ENCODE measurements around the gene ARHGEF16.

Gene ARHGEF16

GRCh38 chr1:3504151-3504821, 49.8 kb downstream of the ARHGEF16 start:
- no peak for DNase-seq

- DNase-seq = no peak
These were observed 50.3 kb downstream of the ARHGEF16 start for GRCh38 chr1:3504822-3505153.

DNA sequence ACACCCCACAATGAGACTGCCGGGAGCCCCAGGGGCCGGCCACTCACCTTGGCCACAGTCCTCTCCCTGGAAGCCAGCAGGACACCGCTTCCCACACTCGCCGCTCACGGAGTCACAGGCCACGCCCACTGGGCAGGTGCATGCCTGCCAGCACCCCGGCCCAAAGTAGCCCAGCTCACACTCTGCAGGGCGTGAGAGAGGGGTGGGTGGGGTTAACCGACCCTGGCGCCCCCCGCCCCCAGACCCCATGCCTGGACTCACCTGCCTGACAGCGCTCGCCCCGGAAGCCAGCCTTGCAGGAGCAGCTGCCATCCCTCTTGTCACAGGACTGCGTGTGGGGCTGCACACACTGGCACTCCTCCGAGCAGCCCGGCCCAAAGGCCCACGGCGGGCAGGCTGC, 50.7 kb downstream of the ARHGEF16 start:
- DNase-seq = no peak

GRCh38 chr1:3506041-3506440, 51.6 kb downstream of the ARHGEF16 start:
- DNase-seq = no peak

GRCh38 chr1:3506943-3507342, 52.5 kb downstream of the ARHGEF16 start:
- DNase-seq = no peak

DNA sequence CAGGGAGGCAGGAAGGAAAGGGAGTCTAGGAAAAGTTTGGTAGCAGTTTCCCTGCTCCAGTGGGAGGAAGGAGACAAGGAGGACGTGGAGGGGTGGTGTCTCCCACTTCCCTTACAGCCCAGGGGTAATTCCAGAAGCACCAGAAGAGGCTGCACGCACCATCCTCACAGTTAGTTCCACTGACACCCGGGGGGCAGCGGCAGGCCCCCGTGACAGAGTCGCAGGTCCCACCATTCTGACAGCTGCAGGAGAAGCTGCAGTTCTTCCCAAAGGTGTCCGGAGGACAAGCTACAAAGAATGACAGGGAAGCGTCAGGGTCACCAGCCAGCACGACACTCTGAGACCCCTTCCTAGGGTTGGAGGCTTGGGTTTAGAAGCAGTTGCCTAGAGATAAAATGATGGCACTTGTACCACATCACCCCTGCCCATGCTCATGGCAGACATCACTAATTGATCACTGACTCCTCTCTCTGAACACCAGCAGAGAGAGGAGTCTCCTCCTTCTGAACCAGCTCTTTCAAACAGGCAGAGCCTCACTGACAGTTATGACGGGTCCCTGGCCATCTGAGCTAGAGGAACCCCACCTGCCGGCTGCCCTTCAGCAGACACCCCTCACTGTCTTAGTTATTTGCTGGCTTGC, 53.3 kb downstream of the ARHGEF16 start:
- no peak for DNase-seq

DNA sequence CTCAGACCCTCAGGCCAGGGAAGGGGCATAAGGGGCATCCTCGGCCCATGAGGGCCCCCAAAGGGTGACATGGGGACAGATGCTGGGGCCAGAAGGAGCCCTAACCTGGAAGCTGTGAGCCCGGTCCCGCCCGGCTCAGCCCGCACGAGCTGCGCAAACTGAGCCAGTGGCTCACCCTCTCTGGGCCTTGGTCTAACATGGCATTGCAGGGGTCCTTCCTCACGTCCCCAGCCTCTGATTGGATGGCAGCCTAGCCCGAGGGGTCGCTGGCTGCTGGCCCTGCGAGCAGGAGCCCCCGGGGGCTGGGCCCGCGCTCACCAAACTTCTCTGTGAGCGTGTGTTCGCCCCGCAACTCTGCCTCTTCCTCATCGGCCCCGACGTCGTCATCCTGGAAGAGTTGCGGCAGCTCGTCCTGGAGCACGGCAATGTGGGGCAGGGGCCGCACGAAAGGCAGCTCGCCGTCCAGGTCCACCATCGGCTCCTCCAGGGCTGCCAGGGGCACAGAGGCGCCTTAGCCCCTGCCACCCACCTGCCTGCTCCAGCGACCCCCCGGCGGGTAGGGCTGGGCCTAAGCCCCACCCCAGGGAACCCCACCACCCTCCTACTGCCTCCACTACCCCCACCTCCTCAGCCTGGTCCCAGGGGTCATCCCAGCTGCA, 54.4 kb downstream of the ARHGEF16 start:
- no peak for DNase-seq

DNA sequence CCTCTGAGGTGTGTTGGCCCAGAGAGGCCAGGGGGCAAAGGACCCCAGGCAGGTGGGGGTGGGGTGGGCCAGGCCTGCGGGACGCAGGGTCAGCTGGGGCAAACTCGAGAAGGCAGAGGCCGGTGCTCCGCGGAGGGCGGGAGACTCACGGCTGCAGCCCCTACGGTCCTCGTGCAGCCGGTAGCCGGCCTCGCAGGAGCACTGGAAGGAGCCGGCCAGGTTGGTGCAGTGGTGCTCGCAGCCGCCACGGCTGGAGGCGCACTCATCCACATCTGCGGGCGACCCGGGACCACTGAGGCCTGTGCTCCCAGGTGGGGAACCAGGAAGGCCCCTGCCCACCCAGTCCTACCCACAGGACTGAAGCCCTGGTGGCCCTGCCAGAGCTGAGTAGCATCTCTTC, 55.3 kb downstream of the ARHGEF16 start:
- no peak for DNase-seq

DNA sequence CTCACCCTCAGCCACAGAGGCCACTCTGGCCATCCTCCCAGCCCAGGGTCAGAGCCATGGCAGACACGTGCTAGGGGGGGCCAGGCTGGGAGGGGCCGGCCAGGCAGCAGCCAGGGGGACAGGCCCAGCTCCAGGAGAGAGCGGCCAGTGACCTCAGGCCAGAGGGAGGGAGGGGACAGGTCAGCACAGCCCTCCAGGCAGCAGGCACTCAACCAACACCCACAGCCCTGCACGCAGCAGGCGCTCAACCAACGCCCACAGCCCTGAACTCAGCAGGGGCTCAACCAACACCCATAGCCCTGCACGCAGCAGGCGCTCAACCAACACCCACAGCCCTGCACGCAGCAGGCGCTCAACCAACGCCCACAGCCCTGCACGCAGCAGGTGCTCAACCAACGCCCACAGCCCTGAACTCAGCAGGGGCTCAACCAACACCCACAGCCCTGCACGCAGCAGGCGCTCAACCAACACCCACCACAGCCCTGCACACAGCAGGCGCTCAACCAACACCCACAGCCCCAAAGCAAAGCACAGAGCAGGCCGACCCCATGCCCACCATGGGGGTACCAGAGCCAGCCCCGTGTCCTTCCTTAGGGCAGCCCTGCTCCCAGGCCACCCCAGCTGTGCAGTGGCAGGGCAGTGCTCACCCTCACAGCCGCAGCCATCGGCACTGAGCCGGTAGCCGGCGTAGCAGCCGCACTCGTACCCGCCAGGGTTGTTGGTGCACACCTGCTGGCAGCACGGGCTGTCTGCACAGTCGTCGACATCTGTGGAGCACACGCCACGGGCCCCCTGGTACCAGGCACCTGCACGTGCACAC, 55.9 kb downstream of the ARHGEF16 start:
- no peak for DNase-seq

DNA sequence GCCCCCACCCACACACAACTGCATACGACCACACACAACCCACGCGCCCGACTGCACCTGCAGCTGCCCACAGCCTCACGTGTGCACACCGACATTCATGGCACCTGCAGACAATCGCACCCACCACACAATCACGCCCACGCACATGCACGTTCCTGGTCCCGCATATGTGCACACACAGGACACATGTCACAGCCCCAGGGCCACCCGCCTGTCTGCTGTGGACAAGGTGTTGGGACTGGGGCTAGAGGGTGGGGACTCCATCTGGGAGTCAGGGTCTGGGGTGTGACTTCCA, 56.4 kb downstream of the ARHGEF16 start:
- DNase-seq = no peak

DNA sequence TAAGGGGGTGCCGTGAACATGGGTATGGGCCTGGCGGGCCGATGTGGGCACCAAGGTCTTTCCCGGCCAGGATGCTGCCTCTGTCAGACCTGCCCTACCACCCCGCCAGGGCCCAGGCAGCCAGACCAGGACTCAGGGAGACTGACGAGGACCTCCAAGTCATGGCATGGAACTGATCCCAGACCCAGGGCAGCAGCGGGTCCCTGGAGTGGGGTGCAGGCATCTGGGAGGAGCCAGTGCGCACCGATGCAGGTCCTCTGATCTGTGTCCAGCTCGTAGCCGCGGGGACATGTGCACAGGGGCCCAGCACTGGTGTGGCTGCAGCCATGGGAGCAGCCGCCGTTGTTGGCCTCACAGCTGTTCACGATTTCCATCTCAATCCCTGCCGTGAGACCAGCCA, 56.8 kb downstream of the ARHGEF16 start:
- DNase-seq = no peak

DNA sequence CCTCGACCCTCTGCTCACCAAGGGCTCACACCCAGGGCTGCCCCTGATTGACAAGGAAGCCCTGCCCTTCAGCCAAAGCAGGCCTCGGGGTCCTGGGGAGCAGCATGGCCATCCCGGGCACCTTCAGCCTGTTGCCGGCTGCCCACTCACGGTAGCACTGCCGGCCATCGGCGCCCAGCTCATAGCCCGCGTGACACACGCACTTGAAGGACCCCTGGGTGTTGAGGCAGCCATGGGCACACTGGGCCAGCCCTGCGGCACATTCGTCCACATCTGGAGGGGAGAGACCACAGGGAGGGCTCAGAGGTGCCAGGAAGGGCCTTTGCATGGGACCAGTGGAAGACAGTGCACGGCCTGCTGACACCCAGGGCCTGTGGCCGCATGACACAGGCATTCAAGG, 57.4 kb downstream of the ARHGEF16 start:
- no peak for DNase-seq

DNA sequence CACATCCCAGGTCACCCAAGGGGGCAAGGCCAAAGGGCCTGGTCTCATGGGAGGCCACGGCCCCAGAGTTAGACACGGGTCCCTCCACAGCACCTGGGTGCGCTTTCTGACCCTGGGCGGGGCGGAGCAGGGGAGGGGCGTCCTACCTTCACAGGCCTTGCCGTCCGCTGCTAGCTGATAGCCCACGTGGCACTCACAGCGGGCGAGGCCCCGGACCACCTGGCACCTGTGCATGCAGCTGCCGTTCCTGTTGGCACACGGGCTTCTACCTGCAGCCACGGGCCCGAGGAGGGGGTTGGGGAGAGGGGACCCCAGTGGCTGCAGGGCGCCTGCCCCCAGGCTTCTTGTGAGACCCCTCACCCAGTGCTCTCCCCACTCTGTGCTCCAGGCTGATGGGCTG, 59.9 kb downstream of the ARHGEF16 start:
- no peak for DNase-seq

DNA sequence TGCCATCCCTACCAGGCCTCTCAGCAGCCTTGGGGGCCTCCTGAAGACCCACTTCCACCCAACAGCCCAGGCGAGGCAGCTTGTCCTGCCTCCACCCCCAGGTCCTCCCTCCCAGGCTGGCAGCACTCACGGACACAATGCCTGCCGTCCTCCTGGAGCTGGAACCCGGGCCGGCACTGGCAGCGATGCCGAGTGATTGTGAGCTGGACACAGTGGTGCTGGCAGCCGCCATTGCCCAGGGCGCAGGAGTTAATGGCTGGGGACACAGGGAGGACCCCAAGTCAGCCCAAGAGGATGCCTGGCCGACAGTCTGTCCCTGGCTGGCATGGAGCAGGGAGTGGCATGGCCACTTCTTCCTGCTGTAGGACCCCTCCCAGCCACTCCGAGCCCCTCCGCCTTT, 60.8 kb downstream of the ARHGEF16 start:
- DNase-seq = no peak

- DNase-seq = no peak
These were observed 61.5 kb downstream of the ARHGEF16 start for GRCh38 chr1:3515774-3516480.

- DNase-seq = no peak
These were observed 62.0 kb downstream of the ARHGEF16 start for GRCh38 chr1:3516481-3516869.

- DNase-seq = no peak
These were observed 62.6 kb downstream of the ARHGEF16 start for GRCh38 chr1:3516911-3517675.

DNA sequence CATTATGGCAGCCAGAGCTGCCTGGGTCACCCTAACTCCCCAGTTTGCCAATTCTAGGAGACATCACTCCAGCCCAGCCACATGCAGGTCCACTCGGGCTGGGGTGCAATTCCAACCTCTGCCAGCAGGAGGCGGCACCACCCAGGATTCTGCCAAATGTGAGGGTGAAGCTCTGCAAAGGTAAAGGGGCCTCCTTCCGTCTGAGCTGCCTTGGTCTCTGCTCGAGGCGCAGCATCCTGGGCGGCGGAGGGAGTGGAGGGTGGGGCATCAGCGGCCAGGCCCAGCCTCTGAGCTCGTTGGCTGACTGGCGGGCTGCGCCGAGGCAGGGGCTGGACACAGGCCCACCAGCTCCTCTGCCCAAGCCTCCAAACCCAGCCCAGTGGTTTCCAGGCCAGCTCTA, 63.8 kb downstream of the ARHGEF16 start:
- DNase-seq = no peak

DNA sequence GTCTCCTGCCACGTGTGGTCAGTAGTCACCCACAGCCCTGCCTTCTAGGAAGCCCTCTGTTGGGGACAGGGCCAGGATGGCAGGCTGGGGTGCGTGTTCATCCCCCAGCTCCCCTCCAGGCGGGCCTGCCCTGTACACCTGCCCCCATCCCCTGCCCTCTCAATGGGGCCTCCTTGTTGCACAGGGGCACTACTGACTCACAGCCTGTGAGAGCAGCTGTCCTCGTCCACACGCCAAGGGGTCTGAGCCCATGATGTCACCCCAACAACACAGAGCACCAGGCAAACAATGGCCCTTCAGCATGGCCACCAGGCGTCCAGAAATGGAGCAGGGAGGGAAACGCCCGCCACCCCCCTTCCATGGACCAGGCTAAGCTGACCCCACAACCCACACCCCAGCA, 64.3 kb downstream of the ARHGEF16 start:
- no peak for DNase-seq

GRCh38 chr1:3519301-3519885, 64.9 kb downstream of the ARHGEF16 start:
- DNase-seq = no peak

DNA sequence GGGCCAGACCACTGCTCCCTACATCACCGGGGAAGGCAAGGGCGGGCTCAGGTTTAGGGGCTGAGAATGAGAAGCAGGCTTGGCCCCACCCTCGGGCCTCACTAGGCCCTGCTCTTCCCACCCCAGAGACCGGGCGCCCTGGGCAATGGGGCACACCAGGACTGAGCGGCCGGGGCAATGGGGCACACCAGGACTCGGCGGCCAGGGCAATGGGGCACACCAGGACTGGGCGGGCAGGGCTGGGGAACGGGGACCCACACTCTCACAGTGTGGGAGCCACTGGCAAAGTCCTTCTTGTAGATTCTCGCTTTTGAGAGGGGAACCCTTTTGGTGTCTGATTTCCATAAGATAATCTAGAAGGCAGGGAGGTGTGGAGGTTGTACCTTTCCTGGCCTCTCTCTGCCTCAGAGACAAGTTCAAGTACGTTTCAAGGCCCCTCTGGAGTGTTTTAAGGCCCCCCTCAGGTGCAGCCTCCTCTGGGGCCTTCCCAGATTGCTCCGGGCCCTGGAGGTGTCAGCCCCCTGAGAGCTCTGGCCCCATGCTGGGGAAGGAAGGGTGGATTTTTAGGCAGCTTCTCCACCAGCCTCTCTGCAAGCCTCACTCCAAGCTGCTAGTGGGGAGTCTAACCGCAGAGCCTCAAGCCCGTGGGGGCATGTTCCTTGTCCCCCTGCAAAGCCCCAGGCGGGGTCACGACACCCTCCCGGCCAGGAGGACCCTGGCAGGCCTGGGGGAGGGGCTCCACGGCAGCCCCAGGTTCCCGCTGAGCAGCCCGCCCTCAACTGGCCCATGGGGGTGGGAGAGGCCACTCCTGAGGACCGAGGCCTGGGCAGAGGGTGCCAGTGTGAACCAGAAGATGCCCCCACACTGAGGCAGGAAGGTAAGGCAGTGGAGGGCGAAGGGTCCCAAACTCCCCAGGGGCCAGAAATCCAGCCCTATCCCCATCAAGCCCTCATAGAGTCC, 66.2 kb downstream of the ARHGEF16 start:
- no peak for DNase-seq

All from NCI-H510A treated with DMSO at 0.1 percent for 48 hours (cell line).